Measurements from ENCODE around the gene LPIN1.

LPIN1 gene

GRCh38 chr2:11777066-11777782, 30.8 kb downstream of the LPIN1 start:
- no peak overlapping the region for H3K4me3 ChIP-seq (ENCODE audit: low read length)
- no peak for DNase-seq (ENCODE audit: low read depth)
- TF ChIP-seq, protein P1, sequence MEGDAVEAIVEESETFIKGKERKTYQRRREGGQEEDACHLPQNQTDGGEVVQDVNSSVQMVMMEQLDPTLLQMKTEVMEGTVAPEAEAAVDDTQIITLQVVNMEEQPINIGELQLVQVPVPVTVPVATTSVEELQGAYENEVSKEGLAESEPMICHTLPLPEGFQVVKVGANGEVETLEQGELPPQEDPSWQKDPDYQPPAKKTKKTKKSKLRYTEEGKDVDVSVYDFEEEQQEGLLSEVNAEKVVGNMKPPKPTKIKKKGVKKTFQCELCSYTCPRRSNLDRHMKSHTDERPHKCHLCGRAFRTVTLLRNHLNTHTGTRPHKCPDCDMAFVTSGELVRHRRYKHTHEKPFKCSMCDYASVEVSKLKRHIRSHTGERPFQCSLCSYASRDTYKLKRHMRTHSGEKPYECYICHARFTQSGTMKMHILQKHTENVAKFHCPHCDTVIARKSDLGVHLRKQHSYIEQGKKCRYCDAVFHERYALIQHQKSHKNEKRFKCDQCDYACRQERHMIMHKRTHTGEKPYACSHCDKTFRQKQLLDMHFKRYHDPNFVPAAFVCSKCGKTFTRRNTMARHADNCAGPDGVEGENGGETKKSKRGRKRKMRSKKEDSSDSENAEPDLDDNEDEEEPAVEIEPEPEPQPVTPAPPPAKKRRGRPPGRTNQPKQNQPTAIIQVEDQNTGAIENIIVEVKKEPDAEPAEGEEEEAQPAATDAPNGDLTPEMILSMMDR (conservative IDR thresholded peaks at IDR 0.05; ENCODE audit: low read length): no peak

GRCh38 chr2:11777886-11778415, 31.5 kb downstream of the LPIN1 start:
- TF ChIP-seq, protein P1 (conservative IDR thresholded peaks at IDR 0.05; ENCODE audit: low read length): no peak
- no peak for DNase-seq (ENCODE audit: low read depth)
- H3K4me3 ChIP-seq (ENCODE audit: low read length): no peak overlapping the region

DNA sequence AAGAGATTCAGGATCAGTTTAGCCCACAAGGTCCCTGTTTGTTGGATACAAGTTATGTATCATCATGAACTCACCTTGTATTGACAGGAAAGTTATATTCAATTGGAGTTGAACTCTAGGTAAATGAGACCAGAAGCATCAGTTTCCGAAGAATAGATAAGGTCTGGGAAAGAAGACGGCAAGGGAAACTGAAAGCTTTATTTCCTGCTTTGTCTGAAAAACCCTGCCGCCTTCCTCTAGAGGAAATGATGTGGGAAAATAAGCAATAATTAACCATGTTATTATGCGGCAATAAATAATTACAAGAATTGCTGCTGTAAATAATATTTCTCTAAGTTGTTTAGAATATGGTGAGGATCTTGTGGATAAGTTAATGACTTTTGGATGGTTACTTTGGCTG, 32.0 kb downstream of the LPIN1 start:
- no peak for DNase-seq (ENCODE audit: low read depth)
- no peak overlapping the region for H3K4me3 ChIP-seq (ENCODE audit: low read length)
- TF ChIP-seq, protein P1 (conservative IDR thresholded peaks at IDR 0.05; ENCODE audit: low read length): no peak

GRCh38 chr2:11778923-11779757, 32.7 kb downstream of the LPIN1 start:
- no peak overlapping the region for H3K4me3 ChIP-seq (ENCODE audit: low read length)
- TF ChIP-seq, protein P1 (conservative IDR thresholded peaks at IDR 0.05; ENCODE audit: low read length): peak; percentile 89
- peak; percentile 51 for DNase-seq (ENCODE audit: low read depth)

- H3K4me3 ChIP-seq (ENCODE audit: low read length): no peak overlapping the region
- TF ChIP-seq, protein P1 (conservative IDR thresholded peaks at IDR 0.05; ENCODE audit: low read length): no peak
- DNase-seq (ENCODE audit: low read depth): no peak
Measured at GRCh38 chr2:11781602-11782001, 35.2 kb downstream of the LPIN1 start.

DNA sequence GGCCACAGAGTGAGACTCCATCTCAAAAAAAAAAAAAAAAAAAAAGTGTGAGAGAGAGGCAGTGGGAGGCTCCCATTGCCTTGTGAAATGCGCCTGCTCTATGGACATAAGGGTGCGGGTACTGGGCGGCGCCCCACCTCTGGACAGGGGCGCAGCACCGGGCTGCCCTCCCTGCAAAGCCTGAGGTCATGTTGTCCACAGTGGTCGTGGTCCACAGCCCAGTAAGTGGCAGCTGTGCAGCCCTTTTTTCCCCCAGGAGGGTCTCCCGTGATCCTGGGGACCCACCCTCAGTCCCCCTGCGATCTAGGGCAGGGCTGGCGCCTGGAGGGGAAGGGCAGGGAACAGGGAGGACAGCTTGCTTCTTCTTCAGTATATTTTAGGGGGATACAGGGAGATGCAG, 37.8 kb downstream of the LPIN1 start:
- TF ChIP-seq, protein P1 (conservative IDR thresholded peaks at IDR 0.05; ENCODE audit: low read length): no peak
- no peak for DNase-seq (ENCODE audit: low read depth)
- no peak overlapping the region for H3K4me3 ChIP-seq (ENCODE audit: low read length)
